Fibroblast of mammary gland (primary cell): ENCODE measurements around the gene RBM44.
A peak's percentile ranks its signal among the peaks of the same experiment; 100 is the strongest.
"Not testable (repeated sequence)": the region's sequence is repeated elsewhere in the genome, so short reads cannot be mapped to it uniquely, and the experiment has no call there.

Source experiments
- DNase-seq: peaks from one replicate; pipeline ENCODE4 v3.0.0-alpha.2; 2010; ENCODE audit warnings: low read depth
- H3K4me3 ChIP-seq: 2 replicates; pipeline ENCODE4 v1.5.1; 2011; ENCODE audit warnings: low read depth, mild to moderate bottlenecking, low read length, moderate library complexity; ENCODE audit not compliant: control insufficient read depth
- TF ChIP-seq, protein P1 (sequence below): conservative IDR thresholded peaks from 2 replicates; pipeline ENCODE4 v1.5.1; 2011; ENCODE audit warnings: low read depth, low read length, inconsistent platforms; ENCODE audit not compliant: control insufficient read depth, insufficient read depth

RBM44 gene

DNA sequence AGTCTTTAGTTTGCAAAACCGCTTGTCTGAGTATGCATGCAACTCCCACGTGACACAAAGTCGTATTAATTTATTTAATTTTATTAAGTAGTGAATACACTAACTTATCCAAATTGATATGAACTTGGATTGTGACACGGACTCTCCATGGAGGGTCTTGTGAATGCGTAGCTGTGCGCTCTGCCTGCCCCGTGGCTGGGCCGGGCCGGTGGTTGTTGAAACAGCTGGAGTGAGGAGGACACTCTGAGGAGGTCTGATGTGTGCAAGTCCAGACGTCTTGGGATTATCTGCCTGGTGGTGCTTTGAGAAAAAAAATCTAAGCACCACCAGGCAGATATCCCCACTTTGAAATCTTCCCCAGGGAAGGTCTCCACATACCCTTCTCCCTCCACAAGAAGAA lies 41.0 kb upstream of the RBM44 start:
- no peak for DNase-seq
- no peak overlapping the region for H3K4me3 ChIP-seq
- TF ChIP-seq, protein P1, sequence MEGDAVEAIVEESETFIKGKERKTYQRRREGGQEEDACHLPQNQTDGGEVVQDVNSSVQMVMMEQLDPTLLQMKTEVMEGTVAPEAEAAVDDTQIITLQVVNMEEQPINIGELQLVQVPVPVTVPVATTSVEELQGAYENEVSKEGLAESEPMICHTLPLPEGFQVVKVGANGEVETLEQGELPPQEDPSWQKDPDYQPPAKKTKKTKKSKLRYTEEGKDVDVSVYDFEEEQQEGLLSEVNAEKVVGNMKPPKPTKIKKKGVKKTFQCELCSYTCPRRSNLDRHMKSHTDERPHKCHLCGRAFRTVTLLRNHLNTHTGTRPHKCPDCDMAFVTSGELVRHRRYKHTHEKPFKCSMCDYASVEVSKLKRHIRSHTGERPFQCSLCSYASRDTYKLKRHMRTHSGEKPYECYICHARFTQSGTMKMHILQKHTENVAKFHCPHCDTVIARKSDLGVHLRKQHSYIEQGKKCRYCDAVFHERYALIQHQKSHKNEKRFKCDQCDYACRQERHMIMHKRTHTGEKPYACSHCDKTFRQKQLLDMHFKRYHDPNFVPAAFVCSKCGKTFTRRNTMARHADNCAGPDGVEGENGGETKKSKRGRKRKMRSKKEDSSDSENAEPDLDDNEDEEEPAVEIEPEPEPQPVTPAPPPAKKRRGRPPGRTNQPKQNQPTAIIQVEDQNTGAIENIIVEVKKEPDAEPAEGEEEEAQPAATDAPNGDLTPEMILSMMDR: no peak

DNA sequence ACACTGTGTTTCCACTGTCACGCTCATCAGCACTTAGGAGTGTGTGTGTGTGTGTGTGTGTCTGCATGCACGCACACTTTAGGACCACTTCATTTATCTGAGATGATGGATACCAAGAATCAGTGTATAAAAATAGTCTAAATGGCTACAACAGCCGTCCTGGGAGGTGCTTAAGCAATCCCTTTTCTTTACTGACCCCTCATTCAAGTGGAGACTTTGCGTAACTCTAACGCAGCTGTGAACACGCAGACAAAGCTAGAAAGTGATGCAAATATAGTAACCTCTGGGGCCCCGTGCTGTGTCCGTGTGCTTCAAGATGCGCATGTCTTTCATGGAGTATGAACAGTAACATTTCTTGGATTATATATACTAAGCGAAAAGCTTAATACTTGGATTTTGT lies 40.4 kb upstream of the RBM44 start:
- no peak overlapping the region for H3K4me3 ChIP-seq
- TF ChIP-seq, protein P1: no peak
- no peak for DNase-seq

DNA sequence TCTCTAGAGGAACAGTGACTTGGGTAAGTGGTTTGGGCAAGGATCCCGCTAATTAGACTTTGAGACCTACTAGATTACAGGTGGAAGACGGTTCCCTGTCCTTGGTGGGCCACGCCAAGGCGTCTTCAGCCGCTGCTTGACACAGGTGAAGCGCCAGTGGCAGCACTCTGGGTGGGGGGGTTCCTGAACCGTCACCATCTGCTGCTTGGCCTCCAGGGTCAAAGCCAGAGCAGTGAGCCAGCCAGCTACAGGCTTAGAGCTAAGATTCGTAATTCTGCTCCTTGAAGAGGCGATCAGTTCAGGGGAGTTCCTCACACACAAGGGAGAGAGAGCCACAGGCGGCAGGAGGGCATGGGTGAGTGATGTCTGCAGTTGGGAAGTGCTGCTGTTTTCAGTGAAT lies 39.4 kb upstream of the RBM44 start:
- TF ChIP-seq, protein P1: no peak
- H3K4me3 ChIP-seq: no peak overlapping the region
- DNase-seq: no peak

DNA sequence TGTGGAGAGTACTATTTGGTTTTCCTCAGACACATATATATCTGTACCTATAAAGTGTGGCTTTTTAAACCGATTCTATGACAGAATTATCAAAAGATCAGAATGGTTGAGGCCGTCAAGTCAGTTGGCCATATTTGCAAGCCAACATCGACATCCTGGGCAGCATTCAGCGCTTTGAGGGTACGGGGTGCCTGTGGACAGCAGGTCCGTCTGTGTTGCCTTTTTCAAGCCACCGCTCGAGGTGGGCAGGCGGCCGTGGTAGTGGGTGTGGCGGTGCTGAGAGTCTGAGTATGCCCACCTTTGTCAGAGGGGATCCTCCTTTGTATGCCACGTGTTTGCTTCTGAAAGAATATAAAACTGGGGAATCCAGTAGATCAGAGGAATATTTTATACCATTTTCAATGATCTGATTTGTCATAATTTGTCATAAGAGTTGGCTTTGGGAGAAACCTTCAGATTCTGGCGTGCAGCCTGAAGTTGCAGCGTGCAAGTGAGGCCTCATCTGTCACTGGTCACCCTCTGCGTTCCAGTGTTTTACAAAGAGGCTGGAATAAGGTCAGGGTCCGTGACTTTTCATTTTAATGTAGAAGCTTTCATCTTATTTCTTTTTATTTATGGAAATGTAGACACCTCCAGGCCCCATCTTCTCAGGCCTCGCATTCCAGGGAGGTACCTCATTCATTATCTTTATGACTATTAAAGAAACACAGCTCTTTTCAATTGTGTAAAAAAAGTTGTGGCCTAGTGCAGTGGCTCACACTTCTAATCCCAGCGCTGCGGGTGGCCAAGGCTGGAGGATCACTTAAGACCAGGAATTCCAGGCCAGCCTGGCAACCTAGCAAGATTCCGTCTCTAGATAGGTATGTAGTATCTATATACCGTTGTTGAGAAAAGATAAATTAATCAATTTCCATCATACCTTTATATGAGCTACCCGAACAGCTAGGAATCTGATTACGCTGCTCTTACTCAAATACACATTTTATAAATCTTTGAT lies 37.8 kb upstream of the RBM44 start:
- H3K4me3 ChIP-seq: no peak overlapping the region
- no peak for DNase-seq
- TF ChIP-seq, protein P1: no peak

DNA sequence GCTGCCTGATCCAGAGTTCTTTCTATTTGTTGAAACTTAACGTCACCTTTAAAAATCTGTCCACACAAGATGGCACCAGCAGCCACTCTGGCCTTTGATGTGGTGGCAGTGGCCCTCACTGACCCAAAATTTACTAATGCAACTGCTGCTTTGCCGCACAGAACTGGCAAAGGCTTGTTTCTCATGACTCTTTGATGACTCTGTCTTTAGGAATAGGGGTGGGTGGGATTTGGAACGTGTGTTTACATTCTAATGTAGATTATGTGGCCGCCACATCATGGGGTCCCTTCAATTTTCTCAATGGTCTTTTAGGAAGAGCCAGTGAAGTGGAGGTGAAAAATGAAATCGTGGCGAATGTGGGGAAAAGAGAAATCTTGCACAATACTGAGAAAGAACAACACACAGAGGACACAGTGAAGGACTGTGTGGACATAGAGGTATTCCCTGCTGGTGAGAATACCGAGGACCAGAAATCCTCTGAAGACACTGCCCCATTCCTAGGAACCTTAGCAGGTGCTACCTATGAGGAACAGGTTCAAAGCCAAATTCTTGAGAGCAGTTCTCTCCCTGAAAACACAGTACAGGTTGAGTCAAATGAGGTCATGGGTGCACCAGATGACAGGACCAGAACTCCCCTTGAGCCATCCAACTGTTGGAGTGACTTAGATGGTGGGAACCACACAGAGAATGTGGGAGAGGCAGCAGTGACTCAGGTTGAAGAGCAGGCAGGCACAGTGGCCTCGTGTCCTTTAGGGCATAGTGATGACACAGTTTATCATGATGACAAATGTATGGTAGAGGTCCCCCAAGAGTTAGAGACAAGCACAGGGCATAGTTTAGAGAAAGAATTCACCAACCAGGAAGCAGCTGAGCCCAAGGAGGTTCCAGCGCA lies 36.0 kb upstream of the RBM44 start:
- H3K4me3 ChIP-seq: not testable (repeated sequence)
- DNase-seq: peak; percentile 55

DNA sequence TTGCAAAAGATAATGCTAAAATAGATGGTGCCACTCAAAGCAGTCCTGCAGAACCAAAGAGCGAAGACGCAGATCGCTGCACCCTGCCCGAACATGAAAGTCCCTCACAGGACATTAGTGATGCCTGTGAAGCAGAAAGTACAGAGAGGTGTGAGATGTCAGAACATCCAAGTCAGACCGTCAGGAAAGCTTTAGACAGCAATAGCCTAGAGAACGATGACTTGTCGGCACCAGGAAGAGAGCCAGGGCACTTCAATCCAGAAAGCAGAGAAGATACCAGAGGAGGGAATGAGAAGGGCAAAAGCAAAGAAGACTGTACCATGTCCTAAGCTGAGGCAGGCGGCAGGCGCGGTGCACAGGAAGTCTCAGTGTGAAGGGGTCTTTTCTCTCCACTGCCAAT lies 34.8 kb upstream of the RBM44 start:
- TF ChIP-seq, protein P1: no peak
- no peak for DNase-seq

DNA sequence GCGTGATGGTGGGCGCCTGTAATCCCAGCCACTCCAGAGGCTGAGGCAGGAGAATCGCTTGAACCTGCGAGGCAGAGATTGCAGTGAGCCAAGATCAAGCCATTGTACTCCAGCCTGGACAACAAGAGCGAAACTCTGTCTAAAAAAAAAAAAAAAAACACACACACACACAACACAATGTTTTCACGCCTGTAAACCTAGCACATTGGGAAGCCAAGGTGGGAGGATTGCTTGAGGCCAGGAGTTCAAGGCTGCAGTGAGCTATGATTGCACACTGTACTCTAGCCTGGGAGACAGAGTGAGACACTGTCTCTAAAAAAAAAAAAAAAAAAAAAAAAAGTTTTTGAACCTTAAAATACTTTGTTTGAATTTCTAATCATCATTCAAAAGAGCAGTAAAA lies 33.5 kb upstream of the RBM44 start:
- not testable (repeated sequence) for DNase-seq, H3K4me3 ChIP-seq

More for the DNA sequence above, 34.8 kb upstream of the RBM44 start:
- H3K4me3 ChIP-seq: no peak overlapping the region
